WTC11 (cell line): ENCODE measurements around the gene SP4. TPM values are rescaled to one million over a fixed set of nuclear protein-coding genes. Genes with fewer than 3 reads are reported as not detected.

Experiments used
- ATAC-seq: fragments of 200-7000 bp; cut with Tn5 transposase; 2 replicates; pipeline ENCODE4 v1.10.0; 2021; ENCODE audit warnings: mild to moderate bottlenecking, moderate library complexity
- CTCF ChIA-PET: fragments of 300-600 bp; sonication (Branson Sonifier 250); formaldehyde crosslinking; loops from one replicate; lab custom pipeline; 2021; ENCODE audit warnings: antibody characterized with exemption; lab: Charles Lee
- POLR2A ChIA-PET: fragments of 350-600 bp; sonication (Branson Sonifier 250); formaldehyde crosslinking; loops from one replicate; lab custom pipeline; 2021; ENCODE audit warnings: antibody characterized with exemption; lab: Charles Lee
- DNase-seq: peaks from one replicate; pipeline ENCODE4 v3.0.0; 2021; ENCODE audit warnings: low spot score
- H3K27ac Mint-ChIP-seq: 2 replicates; pipeline ENCODE4 v1.8.0; 2021; ENCODE audit warnings: mixed read lengths
- H3K27me3 Mint-ChIP-seq: 2 replicates; pipeline ENCODE4 v1.8.0; 2021; ENCODE audit warnings: low read depth, mild to moderate bottlenecking, moderate library complexity, mixed read lengths
- H3K36me3 Mint-ChIP-seq: 2 replicates; pipeline ENCODE4 v1.8.0; 2021; ENCODE audit warnings: mixed read lengths
- H3K4me1 Mint-ChIP-seq: 2 replicates; pipeline ENCODE4 v1.8.0; 2022; ENCODE audit warnings: mixed read lengths
- H3K4me3 Mint-ChIP-seq: 2 replicates; pipeline ENCODE4 v1.8.0; 2021; ENCODE audit warnings: mild to moderate bottlenecking, moderate library complexity, mixed read lengths
- H3K9me3 Mint-ChIP-seq: 2 replicates; pipeline ENCODE4 v1.8.0; 2021; ENCODE audit warnings: mixed read lengths
- CREB1 ChIP-seq: sonication (generic); formaldehyde crosslinking; IDR thresholded peaks from 2 replicates; pipeline ENCODE4 v1.8.0; 2023; ENCODE audit warnings: mild to moderate bottlenecking, missing genetic modification reagents
- ELF4 ChIP-seq: sonication (generic); formaldehyde crosslinking; IDR thresholded peaks from 2 replicates; pipeline ENCODE4 v1.8.1; 2022; ENCODE audit warnings: low read depth, mild to moderate bottlenecking, moderate library complexity, missing genetic modification reagents
- EMX1 ChIP-seq: fragments of 250-450 bp; sonication (Bioruptor Pico); IDR thresholded peaks from 2 replicates; pipeline ENCODE4 v1.8.0; 2021; ENCODE audit warnings: mild to moderate bottlenecking
- ESRRA ChIP-seq: sonication (generic); formaldehyde crosslinking; IDR thresholded peaks from 2 replicates; pipeline ENCODE4 v1.8.1; 2022; ENCODE audit warnings: mild to moderate bottlenecking, missing genetic modification reagents, borderline replicate concordance
- MAX ChIP-seq: sonication (generic); formaldehyde crosslinking; IDR thresholded peaks from 2 replicates; pipeline ENCODE4 v1.8.0; 2022; ENCODE audit warnings: mild to moderate bottlenecking, missing genetic modification reagents
- MLX ChIP-seq: sonication (generic); formaldehyde crosslinking; IDR thresholded peaks from 2 replicates; pipeline ENCODE4 v1.8.1; 2023; ENCODE audit warnings: mild to moderate bottlenecking, missing genetic modification reagents, moderate library complexity
- MXD4 ChIP-seq: fragments of 250-450 bp; sonication (Bioruptor Pico); IDR thresholded peaks from 2 replicates; pipeline ENCODE4 v1.8.0; 2021; ENCODE audit warnings: mild to moderate bottlenecking, moderate library complexity, borderline replicate concordance
- MYBL2 ChIP-seq: sonication (generic); formaldehyde crosslinking; IDR thresholded peaks from 2 replicates; pipeline ENCODE4 v1.8.1; 2023; ENCODE audit warnings: mild to moderate bottlenecking, moderate library complexity, missing genetic modification reagents
- NFE2L1 ChIP-seq: sonication (generic); formaldehyde crosslinking; IDR thresholded peaks from 2 replicates; pipeline ENCODE4 v1.8.1; 2023; ENCODE audit warnings: missing genetic modification reagents
- OVOL2 ChIP-seq: fragments of 250-450 bp; sonication (Bioruptor Pico); IDR thresholded peaks from 2 replicates; pipeline ENCODE4 v1.9.0; 2021; ENCODE audit warnings: mild to moderate bottlenecking, borderline replicate concordance
- PRRX2 ChIP-seq: fragments of 250-450 bp; sonication (Bioruptor Pico); IDR thresholded peaks from 2 replicates; pipeline ENCODE4 v1.8.0; 2021; ENCODE audit warnings: mild to moderate bottlenecking
- SOX15 ChIP-seq: fragments of 250-450 bp; sonication (Bioruptor Pico); IDR thresholded peaks from 2 replicates; pipeline ENCODE4 v1.9.0; 2021; ENCODE audit warnings: mild to moderate bottlenecking
- ZNF121 ChIP-seq: sonication (generic); formaldehyde crosslinking; IDR thresholded peaks from 2 replicates; pipeline ENCODE4 v1.8.0; 2023; ENCODE audit warnings: missing genetic modification reagents
- ZNF423 ChIP-seq: fragments of 250-450 bp; sonication (Bioruptor Pico); IDR thresholded peaks from 2 replicates; pipeline ENCODE4 v2.1.2; 2022; ENCODE audit warnings: mild to moderate bottlenecking, moderate library complexity
- total RNA-seq: library from RNA; stranded (reverse); gene quantifications from 3 replicates; pipeline ENCODE4 v1.2.3, GENCODE V29; 2021
- TF ChIP-seq, protein P1 (sequence below): fragments of 250-450 bp; sonication (Bioruptor Pico); IDR thresholded peaks from 2 replicates; pipeline ENCODE4 v1.9.0; 2021; ENCODE audit warnings: moderate library complexity, mild to moderate bottlenecking, inconsistent platforms, borderline replicate concordance
- TF ChIP-seq, protein P2 (sequence below): sonication (generic); formaldehyde crosslinking; conservative IDR thresholded peaks from 2 replicates; pipeline ENCODE4 v1.8.1; 2022; ENCODE audit warnings: mild to moderate bottlenecking, missing genetic modification reagents
- TF ChIP-seq, protein P3 (sequence below): sonication (generic); formaldehyde crosslinking; IDR thresholded peaks from 2 replicates; pipeline ENCODE4 v1.8.0; 2022; ENCODE audit warnings: mild to moderate bottlenecking, missing genetic modification reagents
- TF ChIP-seq, protein P4 (sequence below): sonication (generic); formaldehyde crosslinking; IDR thresholded peaks from 2 replicates; pipeline ENCODE4 v1.8.0; 2023; ENCODE audit warnings: missing genetic modification reagents, mild to moderate bottlenecking, borderline replicate concordance
- TF ChIP-seq, protein P5 (sequence below): fragments of 250-450 bp; sonication (Bioruptor Pico); IDR thresholded peaks from 2 replicates; pipeline ENCODE4 v1.9.0; 2021; ENCODE audit warnings: mild to moderate bottlenecking, borderline replicate concordance

The SP4 gene
- total RNA-seq, 1 experiment from 2014 or later: 23.1 TPM

GRCh38 chr7:21547501-21547900, 119.6 kb downstream of the SP4 start (continued):
- TF ChIP-seq, protein P1, sequence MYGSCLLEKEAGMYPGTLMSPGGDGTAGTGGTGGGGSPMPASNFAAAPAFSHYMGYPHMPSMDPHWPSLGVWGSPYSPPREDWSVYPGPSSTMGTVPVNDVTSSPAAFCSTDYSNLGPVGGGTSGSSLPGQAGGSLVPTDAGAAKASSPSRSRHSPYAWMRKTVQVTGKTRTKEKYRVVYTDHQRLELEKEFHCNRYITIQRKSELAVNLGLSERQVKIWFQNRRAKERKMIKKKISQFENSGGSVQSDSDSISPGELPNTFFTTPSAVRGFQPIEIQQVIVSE (CRISPR knock-in tag): no peak
- TF ChIP-seq ZNF121 (CRISPR knock-in tag) (no peak), MYBL2 (CRISPR knock-in tag) (no peak), OVOL2 (no peak)
- TF ChIP-seq, all 79 proteins: peak for 0

DNA sequence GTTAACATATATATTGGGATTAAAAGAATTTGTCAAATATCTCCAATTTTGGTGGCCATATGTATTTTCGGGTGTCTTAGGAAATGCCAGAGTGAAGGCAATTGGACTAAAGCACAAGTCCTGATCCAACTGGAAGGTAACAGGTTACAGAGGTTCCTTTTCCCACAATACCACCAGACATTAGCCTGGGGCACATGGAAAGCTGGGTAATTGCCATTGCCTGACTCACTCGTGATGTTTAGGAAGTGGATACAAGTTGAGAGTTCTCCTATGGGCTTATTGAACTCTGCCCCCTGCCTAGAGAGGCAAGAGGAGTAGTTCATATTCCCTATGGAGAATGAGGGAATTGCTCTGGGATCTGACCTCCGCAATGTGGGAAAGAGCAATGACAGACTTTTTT, 120.6 kb downstream of the SP4 start:
- H3K27me3 Mint-ChIP-seq: peaks cover 15% of the 10 kb centered on the region
- H3K4me1 Mint-ChIP-seq: peaks cover 47% of the 10 kb centered on the region
- DNase-seq (no peak), ATAC-seq (no peak)
- ChIA-PET POLR2A (no interaction called here), CTCF (no interaction called here)
- H3K27ac Mint-ChIP-seq: no peak overlapping the region
- H3K9me3 Mint-ChIP-seq: 0 out of 2 replicates have a peak, but pooled peaks cover 1% of the 10 kb centered on the region
- no peaks in the 10 kb centered on the region; the same call in 1 of the 2 replicates for H3K36me3 Mint-ChIP-seq
- TF ChIP-seq, protein P2, sequence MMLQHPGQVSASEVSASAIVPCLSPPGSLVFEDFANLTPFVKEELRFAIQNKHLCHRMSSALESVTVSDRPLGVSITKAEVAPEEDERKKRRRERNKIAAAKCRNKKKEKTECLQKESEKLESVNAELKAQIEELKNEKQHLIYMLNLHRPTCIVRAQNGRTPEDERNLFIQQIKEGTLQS (CRISPR knock-in tag): no peak
- TF ChIP-seq, protein P3, sequence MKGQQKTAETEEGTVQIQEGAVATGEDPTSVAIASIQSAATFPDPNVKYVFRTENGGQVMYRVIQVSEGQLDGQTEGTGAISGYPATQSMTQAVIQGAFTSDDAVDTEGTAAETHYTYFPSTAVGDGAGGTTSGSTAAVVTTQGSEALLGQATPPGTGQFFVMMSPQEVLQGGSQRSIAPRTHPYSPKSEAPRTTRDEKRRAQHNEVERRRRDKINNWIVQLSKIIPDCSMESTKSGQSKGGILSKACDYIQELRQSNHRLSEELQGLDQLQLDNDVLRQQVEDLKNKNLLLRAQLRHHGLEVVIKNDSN (CRISPR knock-in tag): no peak
- TF ChIP-seq ZNF423 (CRISPR knock-in tag): no peak
- no peak for TF ChIP-seq SOX15 (CRISPR knock-in tag)
- TF ChIP-seq, protein P4, sequence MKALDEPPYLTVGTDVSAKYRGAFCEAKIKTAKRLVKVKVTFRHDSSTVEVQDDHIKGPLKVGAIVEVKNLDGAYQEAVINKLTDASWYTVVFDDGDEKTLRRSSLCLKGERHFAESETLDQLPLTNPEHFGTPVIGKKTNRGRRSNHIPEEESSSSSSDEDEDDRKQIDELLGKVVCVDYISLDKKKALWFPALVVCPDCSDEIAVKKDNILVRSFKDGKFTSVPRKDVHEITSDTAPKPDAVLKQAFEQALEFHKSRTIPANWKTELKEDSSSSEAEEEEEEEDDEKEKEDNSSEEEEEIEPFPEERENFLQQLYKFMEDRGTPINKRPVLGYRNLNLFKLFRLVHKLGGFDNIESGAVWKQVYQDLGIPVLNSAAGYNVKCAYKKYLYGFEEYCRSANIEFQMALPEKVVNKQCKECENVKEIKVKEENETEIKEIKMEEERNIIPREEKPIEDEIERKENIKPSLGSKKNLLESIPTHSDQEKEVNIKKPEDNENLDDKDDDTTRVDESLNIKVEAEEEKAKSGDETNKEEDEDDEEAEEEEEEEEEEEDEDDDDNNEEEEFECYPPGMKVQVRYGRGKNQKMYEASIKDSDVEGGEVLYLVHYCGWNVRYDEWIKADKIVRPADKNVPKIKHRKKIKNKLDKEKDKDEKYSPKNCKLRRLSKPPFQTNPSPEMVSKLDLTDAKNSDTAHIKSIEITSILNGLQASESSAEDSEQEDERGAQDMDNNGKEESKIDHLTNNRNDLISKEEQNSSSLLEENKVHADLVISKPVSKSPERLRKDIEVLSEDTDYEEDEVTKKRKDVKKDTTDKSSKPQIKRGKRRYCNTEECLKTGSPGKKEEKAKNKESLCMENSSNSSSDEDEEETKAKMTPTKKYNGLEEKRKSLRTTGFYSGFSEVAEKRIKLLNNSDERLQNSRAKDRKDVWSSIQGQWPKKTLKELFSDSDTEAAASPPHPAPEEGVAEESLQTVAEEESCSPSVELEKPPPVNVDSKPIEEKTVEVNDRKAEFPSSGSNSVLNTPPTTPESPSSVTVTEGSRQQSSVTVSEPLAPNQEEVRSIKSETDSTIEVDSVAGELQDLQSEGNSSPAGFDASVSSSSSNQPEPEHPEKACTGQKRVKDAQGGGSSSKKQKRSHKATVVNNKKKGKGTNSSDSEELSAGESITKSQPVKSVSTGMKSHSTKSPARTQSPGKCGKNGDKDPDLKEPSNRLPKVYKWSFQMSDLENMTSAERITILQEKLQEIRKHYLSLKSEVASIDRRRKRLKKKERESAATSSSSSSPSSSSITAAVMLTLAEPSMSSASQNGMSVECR (CRISPR knock-in tag): no peak
- TF ChIP-seq MXD4 (CRISPR knock-in tag): no peak
- TF ChIP-seq CREB1 (CRISPR knock-in tag): no peak
- TF ChIP-seq MYBL2 (CRISPR knock-in tag): no peak
- H3K4me3 Mint-ChIP-seq: no peak overlapping the region

DNA sequence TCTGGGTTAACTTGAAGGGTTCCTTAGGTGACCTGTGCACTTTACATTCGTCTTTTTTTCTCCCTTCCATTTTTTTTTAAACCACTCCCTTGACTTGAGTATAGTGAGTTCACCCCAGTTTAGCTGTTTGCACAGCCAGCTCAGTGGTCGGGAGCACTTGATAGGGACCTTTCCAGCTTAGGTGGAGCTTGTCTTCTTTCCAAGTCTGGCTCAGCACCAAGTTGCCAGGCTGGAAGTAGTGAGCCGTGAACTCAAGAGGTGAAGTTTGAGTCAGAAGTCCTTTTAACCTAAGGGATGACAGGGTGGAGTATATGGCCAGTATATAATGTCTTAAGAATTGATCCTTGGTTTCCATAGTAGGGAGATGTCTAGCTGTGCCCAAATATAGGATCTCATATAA, 122.2 kb downstream of the SP4 start:
- Mint-ChIP-seq H3K36me3 (no peaks in the 10 kb centered on the region; the same call in 1 of the 2 replicates), H3K27me3 (no peaks in the 10 kb centered on the region), H3K27ac (no peak overlapping the region), H3K4me1 (peaks cover 35% of the 10 kb centered on the region), H3K4me3 (no peak overlapping the region), H3K9me3 (0 out of 2 replicates have a peak, but pooled peaks cover 5% of the 10 kb centered on the region)
- DNase-seq (no peak), ATAC-seq (no peak)
- CTCF ChIA-PET: interaction anchor here (0.5 to 1.1 kb wide), 2 partner anchors 17 to 456 kb away, joined by 3 to 4 read pairs; no protein-coding TSS in a partner anchor
- POLR2A ChIA-PET: no interaction called here
- TF ChIP-seq ESRRA (no peak), EMX1 (CRISPR knock-in tag) (no peak), PRRX2 (CRISPR knock-in tag) (no peak), ELF4 (CRISPR knock-in tag) (no peak), NFE2L1 (CRISPR knock-in tag) (no peak), MAX (CRISPR knock-in tag) (no peak), ZNF121 (CRISPR knock-in tag) (no peak), MXD4 (CRISPR knock-in tag) (no peak), MLX (CRISPR knock-in tag) (no peak), CREB1 (CRISPR knock-in tag) (no peak)
- TF ChIP-seq, protein P5, sequence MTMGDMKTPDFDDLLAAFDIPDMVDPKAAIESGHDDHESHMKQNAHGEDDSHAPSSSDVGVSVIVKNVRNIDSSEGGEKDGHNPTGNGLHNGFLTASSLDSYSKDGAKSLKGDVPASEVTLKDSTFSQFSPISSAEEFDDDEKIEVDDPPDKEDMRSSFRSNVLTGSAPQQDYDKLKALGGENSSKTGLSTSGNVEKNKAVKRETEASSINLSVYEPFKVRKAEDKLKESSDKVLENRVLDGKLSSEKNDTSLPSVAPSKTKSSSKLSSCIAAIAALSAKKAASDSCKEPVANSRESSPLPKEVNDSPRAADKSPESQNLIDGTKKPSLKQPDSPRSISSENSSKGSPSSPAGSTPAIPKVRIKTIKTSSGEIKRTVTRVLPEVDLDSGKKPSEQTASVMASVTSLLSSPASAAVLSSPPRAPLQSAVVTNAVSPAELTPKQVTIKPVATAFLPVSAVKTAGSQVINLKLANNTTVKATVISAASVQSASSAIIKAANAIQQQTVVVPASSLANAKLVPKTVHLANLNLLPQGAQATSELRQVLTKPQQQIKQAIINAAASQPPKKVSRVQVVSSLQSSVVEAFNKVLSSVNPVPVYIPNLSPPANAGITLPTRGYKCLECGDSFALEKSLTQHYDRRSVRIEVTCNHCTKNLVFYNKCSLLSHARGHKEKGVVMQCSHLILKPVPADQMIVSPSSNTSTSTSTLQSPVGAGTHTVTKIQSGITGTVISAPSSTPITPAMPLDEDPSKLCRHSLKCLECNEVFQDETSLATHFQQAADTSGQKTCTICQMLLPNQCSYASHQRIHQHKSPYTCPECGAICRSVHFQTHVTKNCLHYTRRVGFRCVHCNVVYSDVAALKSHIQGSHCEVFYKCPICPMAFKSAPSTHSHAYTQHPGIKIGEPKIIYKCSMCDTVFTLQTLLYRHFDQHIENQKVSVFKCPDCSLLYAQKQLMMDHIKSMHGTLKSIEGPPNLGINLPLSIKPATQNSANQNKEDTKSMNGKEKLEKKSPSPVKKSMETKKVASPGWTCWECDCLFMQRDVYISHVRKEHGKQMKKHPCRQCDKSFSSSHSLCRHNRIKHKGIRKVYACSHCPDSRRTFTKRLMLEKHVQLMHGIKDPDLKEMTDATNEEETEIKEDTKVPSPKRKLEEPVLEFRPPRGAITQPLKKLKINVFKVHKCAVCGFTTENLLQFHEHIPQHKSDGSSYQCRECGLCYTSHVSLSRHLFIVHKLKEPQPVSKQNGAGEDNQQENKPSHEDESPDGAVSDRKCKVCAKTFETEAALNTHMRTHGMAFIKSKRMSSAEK: no peak
- TF ChIP-seq, protein P1 (CRISPR knock-in tag): no peak
